Omental fat pad (tissue), 4 donors: ENCODE results near the gene IFT80. TPM values are rescaled to one million over a fixed set of nuclear protein-coding genes. Genes with fewer than 3 reads are reported as not detected.

Experiments
- ATAC-seq: fragments of 150-250 bp; one replicate; pipeline ENCODE4 v1.9.1; 2016; ENCODE audit warnings: mild to moderate bottlenecking, moderate library complexity; ENCODE audit not compliant: low FRiP score
- DNase-seq: peaks from one replicate; pipeline ENCODE4 v3.0.0-alpha.2; 2019; ENCODE audit warnings: low spot score
- total RNA-seq, 4 donors: library from RNA; depleted of rRNA; stranded (reverse); fragments of >200 nt; gene quantifications; one replicate each; pipeline ENCODE4 v1.1.0, GENCODE V29; 2016
- TF ChIP-seq, protein P1 (sequence below), 3 donors: fragments of 450-650 bp; IDR thresholded peaks; one replicate each; pipeline ENCODE4 v1.5.1; 2016 to 2017; ENCODE audit warnings: antibody characterized with exemption in 3 of 3, mild to moderate bottlenecking in 3 of 3, moderate library complexity in 2 of 3

The IFT80 gene
- total RNA-seq, 4 donors from 2014 or later = 13.9 to 34.5 (median 19.9) TPM

- DNase-seq = no peak
- no peak for ATAC-seq
- TF ChIP-seq, protein P1, sequence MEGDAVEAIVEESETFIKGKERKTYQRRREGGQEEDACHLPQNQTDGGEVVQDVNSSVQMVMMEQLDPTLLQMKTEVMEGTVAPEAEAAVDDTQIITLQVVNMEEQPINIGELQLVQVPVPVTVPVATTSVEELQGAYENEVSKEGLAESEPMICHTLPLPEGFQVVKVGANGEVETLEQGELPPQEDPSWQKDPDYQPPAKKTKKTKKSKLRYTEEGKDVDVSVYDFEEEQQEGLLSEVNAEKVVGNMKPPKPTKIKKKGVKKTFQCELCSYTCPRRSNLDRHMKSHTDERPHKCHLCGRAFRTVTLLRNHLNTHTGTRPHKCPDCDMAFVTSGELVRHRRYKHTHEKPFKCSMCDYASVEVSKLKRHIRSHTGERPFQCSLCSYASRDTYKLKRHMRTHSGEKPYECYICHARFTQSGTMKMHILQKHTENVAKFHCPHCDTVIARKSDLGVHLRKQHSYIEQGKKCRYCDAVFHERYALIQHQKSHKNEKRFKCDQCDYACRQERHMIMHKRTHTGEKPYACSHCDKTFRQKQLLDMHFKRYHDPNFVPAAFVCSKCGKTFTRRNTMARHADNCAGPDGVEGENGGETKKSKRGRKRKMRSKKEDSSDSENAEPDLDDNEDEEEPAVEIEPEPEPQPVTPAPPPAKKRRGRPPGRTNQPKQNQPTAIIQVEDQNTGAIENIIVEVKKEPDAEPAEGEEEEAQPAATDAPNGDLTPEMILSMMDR (IDR thresholded peaks at IDR 0.05) = no peak
These were observed 24.1 kb downstream of the IFT80 start for GRCh38 chr3:160374925-160375324.

GRCh38 chr3:160374472-160374871, 24.6 kb downstream of the IFT80 start:
- no peak for DNase-seq
- TF ChIP-seq, protein P1 (IDR thresholded peaks at IDR 0.05) = no peak
- no peak for ATAC-seq

DNA sequence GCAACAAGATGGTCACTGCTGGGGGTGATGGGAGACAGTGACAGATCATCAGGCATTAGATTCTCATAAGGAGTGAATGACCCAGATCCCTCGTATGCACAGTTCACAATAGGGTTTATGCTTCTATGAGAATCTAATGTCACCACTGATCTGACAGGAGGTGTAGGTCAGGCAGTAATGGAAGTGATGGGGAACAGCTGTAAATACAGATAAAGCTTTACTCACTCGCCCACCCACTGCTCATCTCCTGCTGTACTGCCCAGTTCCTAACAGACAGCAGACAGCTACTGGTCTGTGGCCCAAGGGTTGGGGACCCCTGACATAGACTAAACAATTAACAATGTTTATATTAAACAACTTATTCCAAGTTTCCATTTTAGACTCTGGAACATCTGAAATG, 25.4 kb downstream of the IFT80 start:
- ATAC-seq (no peak), DNase-seq (no peak)
- TF ChIP-seq, protein P1 (IDR thresholded peaks at IDR 0.05) = no peak

GRCh38 chr3:160372780-160373179, 26.2 kb downstream of the IFT80 start:
- ATAC-seq (no peak), DNase-seq (no peak)
- TF ChIP-seq, protein P1 (IDR thresholded peaks at IDR 0.05) = no peak

DNA sequence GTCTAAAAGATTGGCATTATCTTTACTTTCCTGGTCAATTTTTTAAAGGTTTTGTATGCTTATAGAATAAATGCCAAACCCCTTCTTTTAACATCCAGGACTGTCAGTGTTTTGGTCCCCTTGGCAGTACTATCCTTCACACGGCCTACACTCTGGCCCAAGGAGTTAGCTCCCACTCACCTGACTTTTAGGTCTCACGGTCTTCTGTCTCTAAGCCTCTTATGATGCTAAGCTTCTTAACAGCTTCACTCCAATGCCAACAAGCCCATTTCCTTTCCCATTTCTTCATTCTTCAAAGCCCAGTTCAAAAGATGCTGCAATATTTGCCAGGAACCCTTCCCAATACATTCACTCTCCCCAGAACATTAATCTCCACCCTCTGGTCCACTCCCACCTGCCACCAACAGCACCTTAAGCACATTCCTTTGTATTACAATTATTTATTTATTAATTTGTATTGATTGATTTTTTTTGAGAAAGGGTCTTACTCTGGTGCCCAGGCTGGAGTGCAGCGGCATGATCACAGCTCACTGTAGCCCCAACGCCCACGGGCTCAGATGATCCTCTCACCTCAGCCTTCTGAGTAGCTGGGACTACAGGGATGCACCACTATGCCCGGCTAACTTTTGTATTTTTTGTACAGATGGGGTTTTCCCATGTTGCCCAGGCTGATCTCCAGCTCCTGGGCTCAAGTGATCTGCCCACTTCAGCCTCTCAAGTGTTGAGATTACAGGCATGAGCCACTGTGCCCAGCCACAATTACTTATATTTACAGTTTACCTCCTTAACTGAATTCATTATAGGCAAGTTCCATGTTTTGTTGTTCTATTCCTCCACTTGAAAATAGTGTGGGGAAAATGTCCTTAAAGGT, 27.8 kb downstream of the IFT80 start:
- TF ChIP-seq, protein P1 (IDR thresholded peaks at IDR 0.05) = no peak
- no peak for DNase-seq
- no peak for ATAC-seq

DNA sequence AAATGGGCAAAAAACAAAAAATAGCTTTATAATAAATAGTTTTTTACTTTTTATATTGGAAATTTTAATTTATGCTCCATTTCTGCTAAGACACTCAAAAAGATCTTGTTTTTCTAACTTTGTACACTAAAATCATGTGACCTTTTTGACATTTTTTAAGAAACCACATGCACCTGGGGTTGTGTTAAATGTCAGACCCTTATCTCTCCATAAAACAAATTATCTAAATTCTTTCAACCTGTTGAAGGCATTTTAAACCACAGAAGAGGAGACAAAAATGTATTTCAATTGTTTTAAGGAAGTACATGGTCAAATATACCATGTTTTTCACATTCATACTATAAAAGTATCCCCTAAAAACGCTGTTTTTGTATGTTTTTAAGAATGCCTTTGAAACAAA, 29.2 kb downstream of the IFT80 start:
- DNase-seq (no peak), ATAC-seq (no peak)
- TF ChIP-seq, protein P1 (IDR thresholded peaks at IDR 0.05) = no peak

- no peak for ATAC-seq
These were observed 30.2 kb downstream of the IFT80 start for GRCh38 chr3:160368804-160369203.

More at GRCh38 chr3:160368804-160369203, 30.2 kb downstream of the IFT80 start:
- DNase-seq = no peak
- TF ChIP-seq, protein P1 (IDR thresholded peaks at IDR 0.05) = no peak
